NCI-H2196 (cell line): Measurements from ENCODE around the gene BACE1.

ENCODE experiments used
- DNase-seq: peaks from one replicate; lab custom pipeline; 2025; ENCODE audit not compliant: unreplicated experiment; lab: John Stamatoyannopoulos, UW

BACE1 gene

GRCh38 chr11:117309310-117309709 lies 6.7 kb downstream of the BACE1 start:
- no peak for DNase-seq

GRCh38 chr11:117305145-117305544 lies 10.9 kb downstream of the BACE1 start:
- DNase-seq: no peak

GRCh38 chr11:117303646-117304315 lies 12.3 kb downstream of the BACE1 start:
- DNase-seq: no peak

GRCh38 chr11:117303101-117303500 lies 13.0 kb downstream of the BACE1 start:
- no peak for DNase-seq

GRCh38 chr11:117302228-117302627 lies 13.8 kb downstream of the BACE1 start:
- DNase-seq: no peak

- no peak for DNase-seq
Observed at GRCh38 chr11:117300773-117301172, 15.3 kb downstream of the BACE1 start.

GRCh38 chr11:117300283-117300663 lies 15.8 kb downstream of the BACE1 start:
- DNase-seq: no peak

- DNase-seq: no peak
Observed at GRCh38 chr11:117299351-117300282, 16.4 kb downstream of the BACE1 start.

- DNase-seq: no peak
Observed at GRCh38 chr11:117298195-117298594, 17.9 kb downstream of the BACE1 start.

- no peak for DNase-seq
Observed at GRCh38 chr11:117296881-117297280, 19.2 kb downstream of the BACE1 start.

- DNase-seq: no peak
Observed at GRCh38 chr11:117295438-117296137, 20.5 kb downstream of the BACE1 start.

- no peak for DNase-seq
Observed at GRCh38 chr11:117292616-117293015, 23.4 kb downstream of the BACE1 start.

- no peak for DNase-seq
Observed at GRCh38 chr11:117290809-117291396, 25.2 kb downstream of the BACE1 start, which contains the start of gene BACE1-AS. BACE1-AS (plus strand) TSS chr11:117291346.

- DNase-seq: no peak
Observed at GRCh38 chr11:117289795-117290194, 26.3 kb downstream of the BACE1 start.

- no peak for DNase-seq
Observed at GRCh38 chr11:117287668-117288067, 28.4 kb downstream of the BACE1 start.

GRCh38 chr11:117286588-117286987 lies 29.5 kb downstream of the BACE1 start:
- DNase-seq: no peak

GRCh38 chr11:117284053-117284452 lies 32.0 kb downstream of the BACE1 start:
- no peak for DNase-seq

GRCh38 chr11:117282956-117283355 lies 33.1 kb downstream of the BACE1 start:
- DNase-seq: no peak

- DNase-seq: no peak
Observed at GRCh38 chr11:117281869-117282268, 34.2 kb downstream of the BACE1 start.

GRCh38 chr11:117281159-117281558 lies 34.9 kb downstream of the BACE1 start:
- DNase-seq: no peak

GRCh38 chr11:117279711-117280376 lies 36.2 kb downstream of the BACE1 start:
- no peak for DNase-seq
